ENCODE measurements around the gene ALDOB. TPM values are rescaled to one million over a fixed set of nuclear protein-coding genes. Genes with fewer than 3 reads are reported as not detected.

ALDOB gene
- polyA plus RNA-seq, 3 donors, result 735 to 1,012 (median 923) TPM

DNA sequence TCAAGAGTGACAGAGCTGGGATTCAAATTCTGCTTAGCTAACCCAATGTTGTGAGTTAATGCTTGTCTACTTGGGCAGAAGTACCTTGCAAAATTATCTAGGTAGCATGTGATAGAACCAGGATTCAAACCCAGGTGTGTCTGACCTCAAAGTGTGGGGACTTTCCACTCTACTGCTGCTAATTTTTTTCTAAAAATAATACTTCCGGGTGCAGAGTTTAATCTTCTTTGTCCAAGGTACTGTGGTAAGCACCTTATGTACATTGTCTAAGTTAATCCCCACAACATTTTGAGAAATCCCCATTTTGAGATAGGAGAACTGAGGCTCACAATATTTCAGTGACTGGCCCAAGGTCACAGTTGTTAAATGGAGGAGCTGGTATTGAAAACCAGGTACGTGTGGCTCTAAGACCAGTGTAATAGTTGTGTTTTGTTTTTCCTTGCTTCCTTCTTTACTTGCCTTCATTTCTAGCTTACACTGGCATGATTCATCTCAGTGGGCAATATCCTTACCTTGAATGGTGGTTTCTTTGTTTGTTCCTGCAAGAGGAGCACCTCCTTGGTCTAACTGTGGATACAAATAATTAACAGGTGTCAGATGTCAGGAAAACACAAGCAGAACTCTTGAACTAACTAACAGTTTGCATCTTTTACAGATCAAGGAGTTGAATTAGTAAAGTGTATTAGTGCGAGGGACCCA is 7.5 kb downstream of the ALDOB start:
- no peak for DNase-seq (ENCODE audit: low read depth in 3 of 3, low spot score in 2 of 3)

DNA sequence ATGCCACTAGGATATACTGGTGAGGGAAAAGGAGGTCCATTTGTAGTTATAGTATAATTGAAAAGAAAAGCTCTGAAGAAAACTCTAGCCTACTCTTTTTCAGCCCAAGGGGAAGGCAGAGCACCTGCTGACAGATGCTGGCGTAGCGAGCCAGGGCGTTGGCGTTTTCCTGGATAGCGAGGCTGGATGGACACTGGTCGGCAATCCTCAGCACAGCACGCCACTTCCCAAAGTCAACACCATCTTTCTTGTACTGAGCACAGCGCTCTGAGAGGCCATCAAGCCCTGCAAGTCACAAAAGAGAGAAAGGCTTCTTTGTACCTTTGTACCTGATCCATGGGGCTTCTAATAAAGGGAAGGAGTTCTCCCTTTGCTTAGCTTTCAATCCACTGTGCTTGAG is 8.2 kb downstream of the ALDOB start:
- DNase-seq (ENCODE audit: low read depth in 3 of 3, low spot score in 2 of 3), result no peak

DNA sequence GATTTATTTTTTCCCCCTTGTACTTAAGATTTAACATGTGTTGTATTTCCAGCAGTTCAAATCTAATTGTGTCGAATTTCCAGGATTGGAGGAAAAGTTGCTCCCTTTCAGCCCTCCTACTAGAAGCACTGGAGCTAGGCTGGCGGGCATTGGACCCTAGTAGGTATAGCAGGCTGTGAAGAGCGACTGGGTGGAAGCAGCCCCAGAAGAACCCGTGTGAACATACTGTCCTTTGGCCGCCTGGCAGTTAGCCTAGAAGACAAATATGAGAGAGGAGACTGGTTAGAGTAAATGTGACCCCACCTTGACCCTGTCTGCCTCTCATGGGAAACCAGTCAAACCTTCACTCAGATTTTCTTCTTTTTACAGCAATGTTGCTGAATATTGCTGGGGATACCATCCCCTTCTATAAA is 13.9 kb downstream of the ALDOB start:
- DNase-seq (ENCODE audit: low read depth in 3 of 3, low spot score in 2 of 3), result no peak

DNA sequence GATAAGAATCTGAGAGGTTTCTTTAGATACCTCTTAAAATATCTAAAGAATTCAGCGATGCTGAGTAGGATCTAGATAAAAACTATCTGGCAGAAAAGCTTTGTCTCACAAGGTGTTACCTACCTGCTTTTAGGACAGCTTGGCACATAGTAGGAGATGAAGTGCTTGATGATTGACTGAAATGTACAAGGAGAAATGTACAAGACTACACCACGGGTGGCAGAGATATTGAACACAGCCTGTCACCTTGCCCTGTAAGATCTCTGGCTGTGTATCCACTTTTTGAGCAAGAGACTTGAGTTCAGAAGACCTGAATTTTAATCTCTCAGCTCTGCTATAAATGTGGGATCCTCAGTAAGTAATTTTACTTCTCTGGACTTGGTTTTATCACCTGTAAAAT is 15.7 kb downstream of the ALDOB start:
- DNase-seq (ENCODE audit: low read depth in 3 of 3, low spot score in 2 of 3), result no peak

DNA sequence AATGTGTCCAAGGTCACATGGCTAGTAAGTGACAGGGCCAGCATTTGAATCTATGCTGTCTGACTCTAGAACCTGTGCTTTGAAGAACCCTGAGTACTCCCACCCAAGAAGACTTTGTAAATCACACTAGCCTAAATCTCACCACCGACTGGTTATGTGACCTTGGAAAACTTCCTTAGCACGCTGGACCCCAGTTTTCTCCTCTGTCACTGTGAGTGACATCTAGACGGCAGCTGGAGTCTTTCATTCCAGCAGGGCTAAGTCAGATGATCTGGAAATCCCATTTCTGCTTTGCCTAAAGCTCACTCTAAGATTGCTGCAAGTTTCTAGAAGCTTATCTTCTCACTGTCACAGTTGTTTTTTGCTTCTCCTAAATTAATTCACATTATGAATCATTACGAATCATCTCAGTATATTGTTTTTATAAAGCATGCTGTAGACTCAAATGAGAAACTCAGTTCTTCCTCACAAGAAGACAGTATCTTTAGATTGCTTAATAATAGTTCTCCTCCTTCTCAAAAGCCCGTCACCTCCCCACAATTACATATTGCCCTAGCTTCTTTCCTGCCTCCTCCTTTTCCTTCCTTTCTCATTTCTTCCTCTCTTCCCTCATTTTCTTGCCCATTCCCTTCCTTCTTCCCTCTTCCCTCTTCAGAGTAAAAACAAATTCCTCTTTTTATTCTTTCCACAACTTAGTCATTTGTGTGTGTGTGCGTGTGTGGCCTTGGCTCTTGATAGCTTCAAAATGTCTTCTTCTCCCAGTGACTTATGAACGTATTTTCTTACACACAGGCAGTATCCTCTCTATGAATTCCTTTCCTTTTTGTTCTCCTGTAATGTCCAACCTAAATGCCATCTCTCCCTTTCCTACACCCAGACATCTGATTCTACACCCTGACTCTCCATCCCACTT is 16.8 kb downstream of the ALDOB start:
- DNase-seq (ENCODE audit: low read depth in 3 of 3, low spot score in 2 of 3), result no peak

DNA sequence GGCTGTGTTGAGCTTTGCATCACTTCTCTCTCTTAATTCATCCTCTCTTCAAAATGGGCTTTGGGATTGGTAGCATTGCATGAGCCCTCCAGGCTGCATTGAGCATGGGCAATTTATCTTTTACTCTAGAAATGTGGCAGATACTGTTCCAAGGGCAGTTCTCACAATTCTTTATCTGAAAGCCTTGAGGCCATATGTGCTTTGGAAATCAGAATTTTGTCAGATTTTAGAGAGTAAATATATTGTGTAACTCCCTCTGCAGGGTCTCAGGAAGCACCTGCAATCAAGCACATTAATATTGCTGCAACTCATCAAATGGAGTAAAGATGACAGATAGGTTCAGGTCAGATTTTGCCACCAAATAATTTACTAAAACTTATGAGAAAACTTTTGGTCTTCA is 17.6 kb downstream of the ALDOB start:
- no peak for DNase-seq (ENCODE audit: low read depth in 3 of 3, low spot score in 2 of 3)

DNA sequence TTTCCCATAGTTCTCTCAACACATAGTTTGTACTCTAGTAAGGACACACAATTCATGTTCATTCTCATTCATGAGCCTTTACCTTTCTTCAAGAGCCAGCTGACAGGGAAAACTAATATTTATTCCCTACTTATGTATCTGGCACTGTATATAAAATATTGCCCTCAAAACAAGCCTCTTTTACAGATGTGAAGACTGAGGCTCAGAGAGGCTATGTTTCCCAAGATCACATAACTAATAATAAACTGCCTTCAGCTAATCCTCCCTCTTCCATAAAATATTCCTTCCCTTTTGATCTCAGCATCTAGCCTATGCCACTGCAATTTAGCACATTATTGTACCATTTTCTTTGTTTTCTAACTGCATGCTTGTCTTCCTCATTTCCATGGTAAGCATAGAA is 18.2 kb downstream of the ALDOB start:
- no peak for DNase-seq (ENCODE audit: low read depth in 3 of 3, low spot score in 2 of 3)

DNA sequence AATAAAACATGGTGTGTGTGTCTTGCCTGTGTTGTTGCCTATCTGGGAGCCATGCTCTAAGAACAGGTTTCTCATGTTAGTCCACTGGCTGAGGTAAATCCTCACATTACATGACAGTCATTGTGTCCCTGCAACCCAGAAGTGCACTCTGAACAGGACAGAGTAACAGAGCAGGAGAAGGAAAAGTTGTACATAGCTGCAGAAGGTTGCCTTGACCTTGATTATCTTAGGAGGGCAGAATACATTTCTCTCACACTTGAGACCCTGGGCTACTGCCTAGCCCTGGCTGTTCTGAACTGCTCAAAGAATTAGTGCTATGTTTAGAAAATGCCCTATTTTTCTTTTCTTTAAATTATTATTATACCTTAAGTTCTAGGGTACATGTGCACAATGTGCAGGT is 20.0 kb downstream of the ALDOB start:
- no peak for DNase-seq (ENCODE audit: low read depth in 3 of 3, low spot score in 2 of 3)

DNA sequence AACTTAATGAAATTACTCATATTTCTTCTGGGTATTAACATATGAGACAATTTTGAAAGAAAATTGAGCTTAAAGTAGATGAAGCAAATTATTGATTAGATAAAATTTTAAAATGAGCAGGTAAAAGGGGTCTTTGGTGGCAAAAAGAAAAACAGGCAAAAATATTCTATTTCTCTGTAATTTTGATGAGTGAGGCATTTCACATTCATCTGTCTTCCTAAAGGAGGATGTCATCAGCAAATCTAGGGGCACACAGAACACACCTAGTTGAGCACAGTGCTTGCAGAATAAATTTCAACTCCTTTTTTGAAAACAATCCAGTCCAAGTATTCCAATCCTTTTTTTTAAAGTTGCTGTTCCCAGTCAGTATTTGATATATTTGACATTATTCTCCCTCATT is 20.7 kb downstream of the ALDOB start:
- DNase-seq (ENCODE audit: low read depth in 3 of 3, low spot score in 2 of 3), result no peak

DNA sequence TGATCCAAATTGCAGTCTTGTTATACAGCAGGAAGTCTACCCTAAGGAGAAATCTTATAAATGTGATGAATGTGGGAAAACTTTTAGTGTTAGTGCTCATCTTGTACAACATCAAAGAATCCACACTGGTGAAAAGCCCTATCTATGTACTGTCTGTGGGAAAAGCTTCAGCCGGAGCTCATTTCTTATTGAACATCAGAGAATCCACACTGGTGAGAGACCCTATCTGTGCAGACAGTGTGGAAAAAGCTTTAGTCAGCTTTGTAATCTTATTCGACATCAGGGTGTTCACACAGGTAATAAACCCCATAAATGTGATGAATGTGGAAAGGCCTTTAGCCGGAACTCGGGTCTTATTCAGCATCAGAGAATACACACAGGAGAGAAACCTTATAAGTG is 26.5 kb downstream of the ALDOB start:
- no peak for DNase-seq (ENCODE audit: low read depth in 3 of 3, low spot score in 2 of 3)

DNA sequence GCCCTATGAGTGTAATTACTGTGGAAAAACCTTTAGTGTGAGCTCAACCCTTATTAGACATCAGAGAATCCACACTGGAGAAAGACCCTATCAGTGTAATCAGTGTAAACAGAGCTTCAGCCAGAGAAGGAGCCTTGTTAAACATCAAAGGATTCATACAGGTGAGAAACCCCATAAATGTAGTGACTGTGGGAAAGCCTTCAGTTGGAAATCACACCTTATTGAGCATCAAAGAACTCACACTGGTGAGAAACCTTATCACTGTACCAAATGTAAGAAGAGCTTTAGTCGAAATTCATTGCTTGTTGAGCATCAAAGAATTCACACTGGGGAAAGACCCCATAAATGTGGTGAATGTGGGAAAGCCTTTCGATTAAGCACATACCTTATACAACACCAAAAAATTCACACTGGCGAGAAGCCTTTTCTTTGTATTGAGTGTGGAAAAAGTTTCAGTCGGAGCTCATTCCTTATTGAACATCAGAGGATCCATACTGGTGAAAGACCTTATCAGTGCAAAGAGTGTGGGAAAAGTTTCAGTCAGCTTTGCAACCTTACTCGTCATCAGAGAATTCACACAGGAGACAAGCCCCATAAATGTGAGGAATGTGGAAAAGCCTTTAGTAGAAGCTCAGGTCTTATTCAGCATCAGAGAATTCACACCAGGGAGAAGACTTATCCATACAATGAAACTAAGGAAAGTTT is 27.0 kb downstream of the ALDOB start:
- DNase-seq (ENCODE audit: low read depth in 3 of 3, low spot score in 2 of 3), result no peak

DNA sequence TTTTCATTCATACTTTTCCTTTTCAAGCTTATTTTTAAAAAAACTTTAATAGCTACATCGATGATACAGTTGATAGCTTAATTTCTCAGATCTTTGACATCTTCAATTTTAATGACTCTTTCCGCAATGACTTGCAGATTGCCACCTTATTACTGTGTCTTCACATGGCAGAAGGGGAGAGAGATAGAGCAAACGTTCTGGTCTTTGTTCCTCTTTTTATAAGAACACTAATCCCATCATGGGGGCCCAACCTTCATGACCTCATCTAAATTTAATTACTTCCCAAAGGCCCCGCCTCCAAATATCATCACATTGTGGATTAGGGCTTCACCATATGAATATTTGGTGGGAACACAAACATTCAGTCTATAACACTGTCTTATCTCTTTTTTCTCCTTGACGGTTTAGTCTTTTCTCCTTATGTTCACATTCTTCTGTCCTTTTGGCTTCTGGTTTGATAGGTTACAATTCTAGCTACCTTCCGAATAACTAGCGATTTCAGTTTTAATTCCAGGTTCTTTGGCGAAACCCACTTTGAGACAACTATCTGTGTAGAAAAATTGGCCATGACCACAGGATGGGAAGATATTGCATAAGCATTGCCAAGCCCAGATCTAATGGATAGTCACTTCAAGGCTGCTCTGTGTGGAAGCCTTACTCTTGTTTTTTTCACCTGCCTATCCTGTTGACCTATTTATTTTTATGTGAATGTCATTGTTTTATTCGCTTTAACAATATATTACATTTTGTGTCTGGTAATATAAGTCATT is 31.9 kb downstream of the ALDOB start:
- DNase-seq (ENCODE audit: low read depth in 3 of 3, low spot score in 2 of 3), result no peak

DNA sequence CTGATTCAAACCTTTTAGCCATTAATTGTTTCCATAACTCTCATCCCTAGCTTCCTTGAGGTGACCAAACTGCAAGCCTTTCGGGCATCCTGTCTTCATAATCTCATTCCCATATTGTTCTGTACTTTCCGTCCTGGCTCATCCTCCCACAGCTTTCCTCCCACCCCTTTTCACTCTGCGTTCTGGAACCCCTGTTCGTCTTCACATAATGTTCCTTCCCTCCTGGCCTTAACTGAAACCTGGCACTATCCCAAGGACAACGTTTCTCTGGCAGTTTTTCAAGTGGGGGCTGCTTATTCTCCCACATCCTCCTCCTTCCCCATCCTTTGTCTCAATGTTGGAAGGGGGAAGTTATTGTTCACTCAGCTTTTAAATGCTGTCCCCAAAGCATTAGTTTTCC is 35.5 kb downstream of the ALDOB start:
- no peak for DNase-seq (ENCODE audit: low read depth in 3 of 3, low spot score in 2 of 3)

DNA sequence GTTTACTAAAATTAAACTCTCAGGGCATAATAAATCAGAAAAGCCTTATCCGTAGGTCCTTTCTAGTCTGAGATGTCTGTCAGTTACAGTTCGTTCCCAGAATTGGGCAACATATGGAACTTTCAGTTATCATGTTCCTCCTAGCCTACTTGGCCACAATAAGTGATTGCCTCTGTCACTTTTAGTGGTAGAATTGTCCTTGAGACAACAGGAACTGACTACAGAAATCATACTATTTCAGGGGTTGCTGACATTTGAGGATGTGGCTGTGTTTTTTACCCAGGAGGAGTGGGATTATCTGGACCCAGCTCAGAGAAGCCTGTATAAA is 36.0 kb downstream of the ALDOB start:
- no peak for DNase-seq (ENCODE audit: low read depth in 3 of 3, low spot score in 2 of 3)

DNA sequence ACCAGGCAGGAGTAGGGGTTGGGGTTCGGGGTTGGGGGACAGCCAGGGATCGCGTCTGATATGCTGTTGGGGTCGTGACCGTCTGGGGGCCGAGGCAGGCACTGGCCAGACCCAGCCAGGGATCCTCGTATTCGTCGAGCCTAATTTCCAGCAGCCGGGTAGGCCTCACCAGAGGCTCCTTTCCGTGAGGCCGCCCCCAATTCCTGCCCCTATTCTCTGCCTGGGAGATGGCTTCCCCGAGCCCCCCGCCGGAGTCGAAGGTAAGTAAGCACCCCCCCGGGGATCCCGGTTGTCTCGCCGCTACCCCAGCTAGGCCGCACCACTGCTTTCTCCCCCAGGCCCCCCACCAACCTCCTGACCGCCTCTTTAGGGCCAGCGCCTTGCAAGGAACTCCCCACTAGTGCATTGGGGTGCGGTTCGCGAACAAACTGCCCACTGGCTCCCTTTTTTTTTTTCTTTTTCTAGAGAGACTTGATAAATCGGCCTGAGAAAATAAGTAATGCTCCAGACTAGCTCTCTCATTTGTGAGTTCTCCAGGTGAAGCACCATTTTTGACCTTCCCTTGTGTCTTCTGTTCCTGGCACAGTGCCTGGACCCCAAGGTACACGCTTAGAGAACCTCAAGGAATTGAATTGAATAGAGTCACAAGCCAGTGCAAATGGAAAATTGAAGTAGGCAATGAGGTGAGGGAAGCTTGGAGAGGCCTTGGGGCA is 36.5 kb downstream of the ALDOB start:
- peak in 1 of 3 donors; percentile 10 for DNase-seq (ENCODE audit: low read depth in 3 of 3, low spot score in 2 of 3)

DNA sequence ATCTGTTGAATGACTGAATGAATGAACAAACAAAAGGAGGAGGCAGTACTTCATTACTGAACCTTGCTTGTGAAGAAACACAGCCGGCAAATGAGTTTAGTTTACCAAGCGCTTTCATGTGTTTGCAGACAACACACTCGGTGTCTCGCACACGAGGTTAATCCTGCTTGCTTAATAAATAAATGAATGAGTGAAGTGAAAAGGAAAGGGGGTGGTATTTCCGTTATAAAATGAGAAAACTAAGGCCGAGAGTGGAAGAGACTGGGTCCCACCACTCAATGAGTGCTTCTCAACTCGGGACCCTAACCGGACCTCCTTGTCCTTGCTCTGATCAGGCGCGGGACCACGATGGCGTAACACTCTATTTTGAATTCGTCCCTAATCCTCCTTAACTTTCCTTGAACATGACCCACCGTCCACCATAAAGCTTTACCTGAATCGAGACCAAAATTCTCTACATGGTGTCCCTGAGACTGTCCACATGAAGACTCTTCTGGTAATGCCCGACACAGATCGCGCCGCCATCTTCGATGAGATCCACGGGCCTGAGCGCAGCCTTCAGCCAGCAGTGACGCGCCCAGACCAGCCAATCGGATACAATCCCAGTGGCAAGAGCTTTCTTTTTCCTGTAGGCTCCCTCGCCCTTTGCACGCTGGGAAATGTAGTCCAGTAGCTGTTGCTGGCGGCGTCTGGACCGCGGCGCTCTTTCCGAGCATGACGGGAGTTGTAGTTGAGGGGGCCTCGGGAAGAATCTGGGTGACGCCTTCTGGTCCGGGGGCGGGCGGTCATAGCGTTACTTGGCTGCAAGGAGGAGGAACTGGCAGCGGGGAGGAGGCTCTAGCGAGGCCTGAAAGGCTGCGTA is 37.3 kb downstream of the ALDOB start, which contains the start of the genes MRPL50 and ZNF189:
Gene MRPL50, minus strand, starts transcription at position 551 of the 862 bp plus-strand sequence. Its CDS starts 26 bp downstream, at position 525.
Gene ZNF189, plus strand, starts transcription at position 784 of the 862 bp plus-strand sequence. CDS start 306 bp downstream, outside the sequence.
- DNase-seq (ENCODE audit: low read depth in 3 of 3, low spot score in 2 of 3), result peak; percentile 96 to 99 (median 97)

DNA sequence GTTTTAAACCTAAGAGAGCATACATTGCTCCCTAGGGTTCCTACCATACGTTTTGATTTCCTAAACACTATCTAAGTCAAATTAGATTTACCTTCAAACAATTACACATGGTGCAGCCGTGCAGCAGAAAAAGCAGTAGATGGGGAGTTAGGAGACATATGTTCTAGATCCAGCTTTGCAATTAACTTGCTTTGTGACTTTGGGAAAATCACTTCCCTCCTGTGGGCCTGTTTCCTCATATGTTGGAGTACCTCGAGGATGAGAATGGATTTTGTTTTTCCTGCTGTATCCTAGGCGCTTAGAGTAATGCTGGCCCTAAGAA is 37.9 kb downstream of the ALDOB start:
- no peak for DNase-seq (ENCODE audit: low read depth in 3 of 3, low spot score in 2 of 3)

DNA sequence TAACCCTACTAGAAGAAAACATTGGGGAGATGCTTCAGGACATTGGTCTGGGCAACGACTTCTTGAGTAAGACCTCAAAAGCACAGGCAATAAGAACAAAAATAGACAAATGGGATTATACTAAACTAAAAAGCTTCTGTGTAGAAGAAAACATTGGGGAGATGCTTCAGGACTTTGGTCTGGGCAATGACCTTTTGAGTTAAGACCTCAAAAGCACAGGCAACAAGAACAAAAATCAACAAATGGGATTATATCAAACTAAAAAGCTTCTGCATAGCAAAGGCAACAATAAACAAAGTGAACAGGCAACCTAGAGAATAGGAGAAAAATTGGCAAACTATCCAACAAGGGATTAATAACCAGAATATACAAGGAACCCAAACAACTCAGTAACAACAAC is 40.9 kb downstream of the ALDOB start:
- no peak for DNase-seq (ENCODE audit: low read depth in 3 of 3, low spot score in 2 of 3)

DNA sequence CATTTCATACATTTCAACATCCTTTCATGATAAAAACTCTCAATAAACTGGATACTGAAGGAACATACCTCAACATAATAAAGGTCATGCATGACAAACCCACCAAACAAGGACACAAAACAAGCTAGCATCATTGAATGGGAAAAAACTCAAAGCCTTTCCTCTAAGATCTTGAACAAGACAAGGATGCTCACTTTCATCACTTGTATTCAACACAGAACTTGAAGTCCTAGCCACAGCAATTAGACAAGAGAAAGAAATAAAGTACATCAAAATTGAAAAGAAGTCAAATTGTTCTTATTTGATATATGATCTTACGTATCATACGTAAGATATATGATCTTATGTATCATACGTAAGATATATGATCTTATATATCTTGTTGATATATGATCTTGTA is 42.4 kb downstream of the ALDOB start:
- DNase-seq (ENCODE audit: low read depth in 3 of 3, low spot score in 2 of 3), result no peak
